DND-41 (cell line): Measurements from ENCODE around the gene NUCKS1.

Experiments used
- ATAC-seq: fragments of 200-7000 bp; cut with Tn5 transposase; 3 replicates; pipeline ENCODE4 v1.9.1; 2021; ENCODE audit warnings: low read depth; ENCODE audit not compliant: insufficient read depth
- DNase-seq: peaks from one replicate; pipeline ENCODE4 v3.0.0-alpha.2; 2020
- H2AFZ ChIP-seq: 2 replicates; pipeline ENCODE4 v1.6.0; 2012; ENCODE audit warnings: low read depth, low read length
- H3K27ac ChIP-seq: 2 replicates; pipeline ENCODE4 v1.5.1; 2012; ENCODE audit warnings: low read length, inconsistent platforms
- H3K27me3 ChIP-seq: fragments of 200-600 bp; sonication (generic); 2 replicates; pipeline ENCODE4 v1.6.0; 2012; ENCODE audit warnings: low read length, mild to moderate bottlenecking, inconsistent platforms; ENCODE audit not compliant: insufficient read depth, poor library complexity
- H3K36me3 ChIP-seq: 2 replicates; pipeline ENCODE4 v1.5.1; 2012; ENCODE audit warnings: low read length, inconsistent platforms; ENCODE audit not compliant: insufficient read depth
- H3K4me1 ChIP-seq: 2 replicates; pipeline ENCODE4 v1.5.1; 2012; ENCODE audit warnings: mild to moderate bottlenecking, low read length; ENCODE audit not compliant: insufficient read depth
- H3K4me2 ChIP-seq: 2 replicates; pipeline ENCODE4 v1.6.0; 2012; ENCODE audit warnings: mild to moderate bottlenecking, moderate library complexity, low read length, inconsistent platforms; ENCODE audit not compliant: insufficient read depth
- H3K4me3 ChIP-seq, 2 experiments: fragments of 200-600 bp in 1 of 2; shearing (Covaris generic) in 1 of 2; 2 replicates each; pipeline ENCODE4 v1.5.1; 2012 to 2016; ENCODE audit warnings: inconsistent platforms in 2 of 2, low read length in 2 of 2, mild to moderate bottlenecking in 2 of 2, low read depth in 1 of 2, moderate library complexity in 1 of 2
- H3K79me2 ChIP-seq: 2 replicates; pipeline ENCODE4 v1.6.0; 2012; ENCODE audit warnings: low read length, inconsistent platforms; ENCODE audit not compliant: insufficient read depth
- H3K9ac ChIP-seq: 2 replicates; pipeline ENCODE4 v1.6.0; 2012; ENCODE audit warnings: low read depth, mild to moderate bottlenecking, inconsistent platforms, low read length, moderate library complexity
- H3K9me3 ChIP-seq: 2 replicates; pipeline ENCODE4 v1.5.1; 2012; ENCODE audit warnings: low read length, moderate library complexity, mild to moderate bottlenecking, inconsistent platforms; ENCODE audit not compliant: insufficient read depth, severe bottlenecking
- H4K20me1 ChIP-seq: 2 replicates; pipeline ENCODE4 v1.6.0; 2012; ENCODE audit warnings: low read length; ENCODE audit not compliant: insufficient read depth
- EZH2 ChIP-seq: IDR thresholded peaks from 3 replicates; pipeline ENCODE4 v1.6.1; 2012; ENCODE audit warnings: borderline replicate concordance, low read depth, mild to moderate bottlenecking, moderate library complexity, low read length, inconsistent platforms; ENCODE audit not compliant: severe bottlenecking
- TF ChIP-seq, protein P1 (sequence below): IDR thresholded peaks from 2 replicates; pipeline ENCODE4 v1.5.1; 2012; ENCODE audit warnings: borderline replicate concordance, low read length, moderate library complexity, mild to moderate bottlenecking; ENCODE audit not compliant: poor library complexity, severe bottlenecking; ENCODE audit errors: extremely low read depth

Gene NUCKS1

DNA sequence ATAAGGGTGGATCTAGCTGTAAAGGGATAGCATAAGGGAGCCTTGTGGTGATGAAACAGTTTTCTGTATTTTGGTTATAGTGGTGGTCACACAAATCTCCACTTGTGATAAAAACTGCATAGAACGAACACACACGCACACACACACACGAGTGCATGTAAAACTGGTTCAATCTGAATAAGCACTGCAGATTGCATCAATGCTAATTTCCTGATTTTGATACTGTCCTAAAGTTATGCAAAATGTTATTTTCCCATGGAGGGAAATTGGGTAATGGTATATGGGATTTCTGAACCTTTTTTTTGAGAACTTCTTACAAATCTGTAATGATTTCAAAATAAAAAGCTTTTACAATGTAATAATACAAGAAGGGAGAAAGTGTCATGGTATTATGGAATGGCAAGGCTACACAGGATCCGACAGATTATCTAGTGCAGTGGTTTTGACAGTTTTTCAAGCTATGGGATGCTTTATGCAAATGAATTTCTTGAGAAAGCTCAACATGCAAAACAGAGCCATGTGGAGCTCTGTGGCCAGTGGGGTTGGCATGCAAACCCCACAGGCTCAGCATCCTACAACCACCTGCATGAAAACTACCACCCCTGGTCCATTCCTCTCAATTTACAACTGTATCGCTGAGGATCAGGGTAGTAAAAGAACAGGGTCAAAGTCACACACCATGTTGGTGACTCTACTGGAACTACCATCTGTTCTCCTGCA is 44.2 kb upstream of the NUCKS1 start:
- DNase-seq (no peak), ATAC-seq (no peak)
- Histone ChIP-seq H4K20me1 (no peaks in the 10 kb centered on the region; the same call in 1 of the 2 replicates), H3K79me2 (no peaks in the 10 kb centered on the region), H3K4me1 (no peaks in the 10 kb centered on the region), H3K9me3 (no peaks in the 10 kb centered on the region), H2AFZ (no peak overlapping the region), H3K27ac (no peak overlapping the region), H3K36me3 (peaks cover 92% of the 10 kb centered on the region), H3K4me2 (no peak overlapping the region), H3K4me3 (no peak overlapping the region), H3K27me3 (no peaks in the 10 kb centered on the region), H3K9ac (no peak overlapping the region)
- TF ChIP-seq, protein P1, sequence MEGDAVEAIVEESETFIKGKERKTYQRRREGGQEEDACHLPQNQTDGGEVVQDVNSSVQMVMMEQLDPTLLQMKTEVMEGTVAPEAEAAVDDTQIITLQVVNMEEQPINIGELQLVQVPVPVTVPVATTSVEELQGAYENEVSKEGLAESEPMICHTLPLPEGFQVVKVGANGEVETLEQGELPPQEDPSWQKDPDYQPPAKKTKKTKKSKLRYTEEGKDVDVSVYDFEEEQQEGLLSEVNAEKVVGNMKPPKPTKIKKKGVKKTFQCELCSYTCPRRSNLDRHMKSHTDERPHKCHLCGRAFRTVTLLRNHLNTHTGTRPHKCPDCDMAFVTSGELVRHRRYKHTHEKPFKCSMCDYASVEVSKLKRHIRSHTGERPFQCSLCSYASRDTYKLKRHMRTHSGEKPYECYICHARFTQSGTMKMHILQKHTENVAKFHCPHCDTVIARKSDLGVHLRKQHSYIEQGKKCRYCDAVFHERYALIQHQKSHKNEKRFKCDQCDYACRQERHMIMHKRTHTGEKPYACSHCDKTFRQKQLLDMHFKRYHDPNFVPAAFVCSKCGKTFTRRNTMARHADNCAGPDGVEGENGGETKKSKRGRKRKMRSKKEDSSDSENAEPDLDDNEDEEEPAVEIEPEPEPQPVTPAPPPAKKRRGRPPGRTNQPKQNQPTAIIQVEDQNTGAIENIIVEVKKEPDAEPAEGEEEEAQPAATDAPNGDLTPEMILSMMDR, result no peak
- TF ChIP-seq EZH2, result no peak

DNA sequence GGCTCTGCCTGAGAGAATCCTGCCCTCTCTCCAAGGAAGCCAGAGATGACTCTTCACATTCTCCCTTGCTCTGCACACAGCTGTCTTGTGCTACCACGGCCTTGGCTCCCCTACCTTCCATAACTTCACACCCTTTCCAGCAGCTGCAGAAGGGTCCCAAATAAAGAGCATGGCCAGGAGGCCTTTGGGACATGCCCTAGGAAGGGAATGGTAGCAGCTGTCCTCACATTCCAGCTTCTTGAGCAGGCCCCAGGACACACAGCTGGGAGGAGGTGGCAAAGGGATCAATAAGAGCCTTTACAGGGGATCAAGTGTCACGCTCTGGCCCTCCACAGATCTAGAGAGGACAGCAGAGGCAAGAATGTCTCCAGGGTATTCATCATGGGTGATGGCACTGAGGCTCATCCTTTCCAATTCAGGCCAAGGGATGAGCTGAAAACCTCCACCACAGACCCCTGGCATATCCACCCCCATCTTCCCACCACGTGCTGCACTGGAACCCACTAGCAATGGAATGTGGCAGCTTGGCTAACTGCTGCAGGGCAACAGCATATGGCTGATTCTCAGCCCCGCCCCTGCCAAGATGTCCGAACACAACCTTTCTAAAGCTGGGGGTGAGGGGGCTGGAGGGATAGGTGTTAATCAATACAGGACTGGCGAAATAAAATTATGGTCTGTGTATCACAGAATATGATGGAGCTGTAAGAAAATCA is 43.1 kb upstream of the NUCKS1 start:
- H3K9ac ChIP-seq, result no peak overlapping the region
- no peak overlapping the region for H3K4me3 ChIP-seq
- DNase-seq (no peak), ATAC-seq (no peak)
- H3K79me2 ChIP-seq, result no peaks in the 10 kb centered on the region
- H3K27me3 ChIP-seq, result no peaks in the 10 kb centered on the region
- no peaks in the 10 kb centered on the region; the same call in 1 of the 2 replicates for H4K20me1 ChIP-seq
- H3K9me3 ChIP-seq, result no peaks in the 10 kb centered on the region
- TF ChIP-seq EZH2, result no peak
- TF ChIP-seq, protein P1, result no peak
- no peak overlapping the region for H2AFZ ChIP-seq
- no peaks in the 10 kb centered on the region for H3K4me1 ChIP-seq
- no peak overlapping the region for H3K27ac ChIP-seq
- H3K36me3 ChIP-seq, result peaks cover 82% of the 10 kb centered on the region
- no peak overlapping the region for H3K4me2 ChIP-seq

DNA sequence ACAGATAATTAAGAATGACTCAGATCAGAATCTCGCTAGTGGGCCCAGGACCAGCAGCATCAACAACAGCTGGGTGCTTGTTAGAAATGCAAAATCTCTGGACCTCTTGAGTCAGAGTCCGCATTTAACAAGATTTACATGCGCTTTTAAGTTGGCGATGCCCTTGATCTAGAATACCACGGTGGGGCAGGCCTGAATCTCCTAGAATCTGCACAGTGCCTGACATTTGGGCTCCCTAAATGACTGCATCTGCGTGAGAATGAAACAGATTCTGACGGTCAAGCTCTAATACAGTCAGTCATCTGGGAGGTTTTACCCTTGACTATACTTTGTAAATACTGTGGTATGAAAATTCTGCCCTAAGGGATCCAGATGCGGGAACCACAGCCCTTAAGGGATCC is 42.5 kb upstream of the NUCKS1 start:
- H3K4me2 ChIP-seq, result no peak overlapping the region
- H3K27ac ChIP-seq, result no peak overlapping the region
- no peaks in the 10 kb centered on the region for H3K4me1 ChIP-seq
- no peak overlapping the region for H3K4me3 ChIP-seq
- no peaks in the 10 kb centered on the region; the same call in 1 of the 2 replicates for H4K20me1 ChIP-seq
- DNase-seq (no peak), ATAC-seq (no peak)
- no peaks in the 10 kb centered on the region for H3K27me3 ChIP-seq
- no peak overlapping the region for H3K9ac ChIP-seq
- H3K9me3 ChIP-seq, result no peaks in the 10 kb centered on the region
- TF ChIP-seq EZH2, result no peak
- TF ChIP-seq, protein P1, result no peak
- H3K36me3 ChIP-seq, result peaks cover 75% of the 10 kb centered on the region
- no peaks in the 10 kb centered on the region for H3K79me2 ChIP-seq
- no peak overlapping the region for H2AFZ ChIP-seq
